Nephron progenitor cell (in vitro differentiated cells): Measurements from ENCODE around the gene PRM3.
"Not testable (repeated sequence)": the region's sequence is repeated elsewhere in the genome, so short reads cannot be mapped to it uniquely, and the experiment has no call there.

ENCODE experiments used
- DNase-seq: peaks from one replicate; pipeline ENCODE4 v3.0.0; 2021
- H3K27ac Mint-ChIP-seq: 2 replicates; pipeline ENCODE4 v1.8.0; 2021; ENCODE audit warnings: mild to moderate bottlenecking, moderate library complexity, mixed read lengths
- H3K27me3 Mint-ChIP-seq: 2 replicates; pipeline ENCODE4 v1.8.0; 2021; ENCODE audit warnings: mild to moderate bottlenecking, low read depth, mixed read lengths; ENCODE audit not compliant: poor library complexity
- H3K36me3 Mint-ChIP-seq: 2 replicates; pipeline ENCODE4 v1.8.0; 2021; ENCODE audit warnings: low read depth, mixed read lengths
- H3K4me1 Mint-ChIP-seq: 2 replicates; pipeline ENCODE4 v1.8.0; 2021; ENCODE audit warnings: mixed read lengths
- H3K4me3 Mint-ChIP-seq: 2 replicates; pipeline ENCODE4 v1.8.0; 2021; ENCODE audit warnings: mild to moderate bottlenecking, moderate library complexity, mixed read lengths
- H3K9me3 Mint-ChIP-seq: 2 replicates; pipeline ENCODE4 v1.8.0; 2021; ENCODE audit warnings: mild to moderate bottlenecking, moderate library complexity, mixed read lengths
- TF ChIP-seq, protein P1 (sequence below): fragments of 200-600 bp; sonication (generic); IDR thresholded peaks from 2 replicates; pipeline ENCODE4 v1.5.0; 2021; ENCODE audit warnings: antibody characterized with exemption

PRM3 gene

DNA sequence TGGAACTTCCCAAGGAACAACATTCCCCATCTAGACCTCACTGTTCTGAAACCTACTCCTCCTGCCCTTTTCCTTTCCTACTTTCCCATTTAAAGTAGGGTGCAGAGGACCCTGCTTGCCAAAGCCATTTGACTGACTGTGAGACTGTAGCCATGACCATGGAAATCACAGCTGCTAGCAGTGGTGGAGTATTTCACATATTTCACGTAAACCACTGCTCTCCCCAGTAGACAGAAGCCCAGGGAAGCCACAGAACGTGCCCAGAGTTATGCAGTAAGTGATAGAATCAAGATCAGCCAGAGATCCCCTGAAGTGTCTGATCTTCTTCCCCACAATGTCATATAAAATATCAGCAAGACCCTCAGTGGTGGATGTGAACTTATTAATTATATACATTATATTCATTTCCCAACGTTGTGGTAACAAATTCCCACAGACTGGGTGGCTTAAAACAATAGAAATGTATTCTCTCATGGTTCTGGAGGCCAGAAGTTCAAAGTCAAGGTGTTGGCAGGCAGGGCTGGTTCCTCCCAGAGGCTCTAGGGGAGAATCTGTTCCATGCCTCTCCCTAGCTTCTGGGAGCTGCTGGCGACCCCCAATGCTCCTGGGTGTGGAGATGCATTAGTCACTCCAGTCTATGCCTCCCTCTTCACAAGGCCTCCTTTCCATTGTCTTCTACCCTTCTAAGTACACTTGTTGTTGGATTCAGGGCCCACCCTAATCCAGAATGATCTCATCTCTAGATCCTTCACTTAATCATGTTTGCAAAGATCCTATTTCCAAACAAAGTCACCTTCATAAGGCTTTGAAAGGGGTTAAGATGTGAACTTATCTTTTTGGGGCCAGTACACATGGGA is 28.4 kb upstream of the PRM3 start:
- no peaks in the 10 kb centered on the region for H3K36me3 Mint-ChIP-seq
- no peak overlapping the region for H3K4me3 Mint-ChIP-seq
- H3K9me3 Mint-ChIP-seq = no peaks in the 10 kb centered on the region
- H3K27ac Mint-ChIP-seq = no peak overlapping the region
- DNase-seq = no peak
- H3K4me1 Mint-ChIP-seq = peaks cover 19% of the 10 kb centered on the region
- TF ChIP-seq, protein P1, sequence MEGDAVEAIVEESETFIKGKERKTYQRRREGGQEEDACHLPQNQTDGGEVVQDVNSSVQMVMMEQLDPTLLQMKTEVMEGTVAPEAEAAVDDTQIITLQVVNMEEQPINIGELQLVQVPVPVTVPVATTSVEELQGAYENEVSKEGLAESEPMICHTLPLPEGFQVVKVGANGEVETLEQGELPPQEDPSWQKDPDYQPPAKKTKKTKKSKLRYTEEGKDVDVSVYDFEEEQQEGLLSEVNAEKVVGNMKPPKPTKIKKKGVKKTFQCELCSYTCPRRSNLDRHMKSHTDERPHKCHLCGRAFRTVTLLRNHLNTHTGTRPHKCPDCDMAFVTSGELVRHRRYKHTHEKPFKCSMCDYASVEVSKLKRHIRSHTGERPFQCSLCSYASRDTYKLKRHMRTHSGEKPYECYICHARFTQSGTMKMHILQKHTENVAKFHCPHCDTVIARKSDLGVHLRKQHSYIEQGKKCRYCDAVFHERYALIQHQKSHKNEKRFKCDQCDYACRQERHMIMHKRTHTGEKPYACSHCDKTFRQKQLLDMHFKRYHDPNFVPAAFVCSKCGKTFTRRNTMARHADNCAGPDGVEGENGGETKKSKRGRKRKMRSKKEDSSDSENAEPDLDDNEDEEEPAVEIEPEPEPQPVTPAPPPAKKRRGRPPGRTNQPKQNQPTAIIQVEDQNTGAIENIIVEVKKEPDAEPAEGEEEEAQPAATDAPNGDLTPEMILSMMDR = no peak
- peaks cover 26% of the 10 kb centered on the region for H3K27me3 Mint-ChIP-seq

DNA sequence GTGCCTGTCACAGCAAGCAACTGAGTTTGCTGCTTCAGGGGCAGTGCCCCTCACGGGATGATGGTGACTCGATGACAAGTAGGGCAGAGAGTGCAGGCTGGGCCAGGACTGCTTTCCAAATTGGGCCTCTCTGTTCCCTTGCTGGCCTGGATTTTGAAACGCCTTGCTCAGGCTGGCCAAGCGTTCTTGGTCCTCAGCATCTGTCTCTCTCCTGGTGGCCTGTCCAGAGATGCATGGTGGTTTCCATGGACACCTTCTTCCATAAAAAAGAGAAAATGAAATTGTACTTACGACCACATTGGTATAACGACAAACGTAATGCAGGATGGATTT is 27.1 kb upstream of the PRM3 start:
- TF ChIP-seq, protein P1 = no peak
- Mint-ChIP-seq H3K27ac (no peak overlapping the region), H3K4me1 (peaks cover 27% of the 10 kb centered on the region), H3K36me3 (no peaks in the 10 kb centered on the region), H3K4me3 (no peak overlapping the region), H3K27me3 (peaks cover 26% of the 10 kb centered on the region), H3K9me3 (no peaks in the 10 kb centered on the region)
- DNase-seq = no peak

DNA sequence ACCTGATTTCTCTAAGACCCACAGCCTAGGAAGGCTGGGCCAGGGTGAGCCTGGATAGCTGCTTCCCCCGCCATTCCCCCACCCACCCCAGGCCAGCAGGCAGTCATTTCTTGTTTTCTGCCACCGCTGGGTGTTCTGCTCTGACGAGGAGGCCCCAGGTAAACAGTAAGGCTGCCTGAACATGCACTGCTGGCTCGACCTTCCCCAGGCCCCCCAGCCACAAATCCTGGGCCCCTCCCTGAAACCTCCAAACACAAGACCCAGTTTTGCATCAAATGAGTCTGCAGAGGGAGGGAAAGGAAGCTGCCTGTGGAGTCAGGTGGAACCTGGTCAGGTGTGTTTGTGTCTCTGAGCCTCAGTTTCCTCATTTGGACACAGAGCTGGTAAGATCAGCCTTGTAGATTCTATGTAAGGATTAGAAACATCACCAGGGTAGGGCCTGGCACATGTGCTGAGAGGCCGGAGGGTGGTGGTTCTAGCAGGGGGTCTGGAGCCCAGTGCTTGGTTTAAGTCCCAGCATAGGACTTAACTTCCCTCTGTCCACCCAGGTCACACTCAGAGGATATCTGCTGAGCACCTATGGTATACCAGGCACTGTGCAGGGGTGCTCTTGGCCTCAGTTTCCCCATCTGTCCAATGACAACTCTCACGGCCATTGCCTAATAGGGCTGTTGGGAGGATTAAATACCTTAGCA is 26.6 kb upstream of the PRM3 start:
- TF ChIP-seq, protein P1 = no peak
- DNase-seq = no peak
- H3K36me3 Mint-ChIP-seq = no peaks in the 10 kb centered on the region
- H3K4me3 Mint-ChIP-seq = no peak overlapping the region
- no peaks in the 10 kb centered on the region for H3K9me3 Mint-ChIP-seq
- peaks cover 26% of the 10 kb centered on the region for H3K27me3 Mint-ChIP-seq
- H3K4me1 Mint-ChIP-seq = peaks cover 27% of the 10 kb centered on the region
- no peak overlapping the region for H3K27ac Mint-ChIP-seq

DNA sequence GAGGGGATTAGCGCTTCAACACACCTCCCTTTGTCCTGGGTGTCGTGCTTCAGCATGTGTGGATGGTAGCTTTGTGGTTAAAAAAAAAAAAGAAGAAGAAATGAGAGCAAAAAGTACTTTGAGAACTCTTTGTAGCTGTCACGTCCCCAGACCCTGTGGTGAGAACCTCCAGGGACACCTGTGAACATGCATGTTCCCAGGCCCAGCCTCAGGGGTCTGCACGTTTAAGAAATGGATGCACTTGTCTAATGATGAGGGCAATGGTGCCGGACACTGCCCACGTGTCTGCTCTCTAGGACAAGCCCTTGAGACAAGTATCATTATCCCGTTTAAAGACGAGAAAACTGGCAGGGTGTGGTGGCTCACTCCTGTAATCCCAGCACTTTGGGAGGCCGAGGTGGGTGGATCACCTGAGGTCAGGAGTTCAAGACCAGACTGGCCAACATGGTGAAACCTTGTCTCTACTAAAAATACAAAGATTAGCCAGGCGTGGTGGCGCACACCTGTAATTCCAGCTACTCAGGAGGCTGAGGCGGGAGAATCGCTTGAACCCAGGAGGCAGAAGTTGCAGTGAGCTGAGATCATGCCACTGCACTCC is 25.6 kb upstream of the PRM3 start:
- H3K27me3 Mint-ChIP-seq = peaks cover 22% of the 10 kb centered on the region

DNA sequence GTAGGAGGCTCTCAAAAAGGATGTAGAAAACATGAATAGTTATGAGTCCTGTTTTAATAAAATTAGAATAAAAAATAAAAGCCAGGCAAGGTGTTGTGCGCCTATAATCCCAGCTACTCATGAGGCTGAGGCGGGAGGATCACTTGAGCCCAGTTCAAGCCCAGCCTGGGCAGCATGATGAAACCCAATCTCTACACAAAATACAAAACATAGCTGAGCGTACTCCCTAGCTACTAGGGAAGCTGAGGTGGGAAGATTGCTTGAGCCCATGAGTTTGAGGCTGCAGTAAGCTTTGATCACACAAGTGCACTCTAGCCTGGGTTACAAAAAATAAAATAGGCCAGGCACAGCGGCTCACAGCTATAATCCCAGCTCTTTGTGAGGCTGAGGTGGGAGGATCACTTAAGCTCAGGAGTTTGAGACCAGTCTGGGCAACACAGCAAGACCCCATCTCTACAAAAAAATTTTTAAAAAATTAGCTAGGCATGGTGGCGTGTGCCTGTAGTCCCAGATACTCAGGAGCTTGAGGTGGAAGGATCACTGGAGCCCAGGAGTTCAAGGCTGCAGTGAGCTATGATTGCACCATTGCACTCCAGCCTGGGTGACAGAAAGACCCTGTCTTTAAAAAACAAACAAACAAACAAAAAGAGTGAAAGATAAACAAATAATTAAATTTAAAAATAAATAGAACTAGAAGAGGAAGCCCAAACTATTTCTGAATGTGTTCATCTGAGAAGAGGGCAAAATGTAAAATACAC is 24.9 kb upstream of the PRM3 start:
- Mint-ChIP-seq H3K4me1 (peaks cover 27% of the 10 kb centered on the region), H3K27me3 (peaks cover 17% of the 10 kb centered on the region), H3K36me3 (no peaks in the 10 kb centered on the region), H3K27ac (no peak overlapping the region), H3K9me3 (no peaks in the 10 kb centered on the region), H3K4me3 (no peak overlapping the region)
- TF ChIP-seq, protein P1 = no peak
- no peak for DNase-seq

More for the DNA sequence above, 25.6 kb upstream of the PRM3 start:
- H3K4me1 Mint-ChIP-seq = peaks cover 27% of the 10 kb centered on the region
- not testable (repeated sequence) for DNase-seq, H3K36me3 Mint-ChIP-seq, H3K4me3 Mint-ChIP-seq, H3K27ac Mint-ChIP-seq, H3K9me3 Mint-ChIP-seq
